HEK293 (cell line): ENCODE results near the gene TM7SF3.
"Not testable (repeated sequence)": the region's sequence is repeated elsewhere in the genome, so short reads cannot be mapped to it uniquely, and the experiment has no call there.

Experiments
- CTCF ChIP-seq: fragments of 450-650 bp; formaldehyde crosslinking; IDR thresholded peaks from 2 replicates; pipeline ENCODE4 v1.5.1; 2016; ENCODE audit warnings: missing biosample characterization, missing genetic modification characterization
- KLF10 ChIP-seq: fragments of 450-650 bp; IDR thresholded peaks from 2 replicates; pipeline ENCODE4 v1.5.1; 2018; ENCODE audit warnings: missing biosample characterization, mild to moderate bottlenecking, missing genetic modification characterization
- SETDB1 ChIP-seq: IDR thresholded peaks from one replicate; pipeline ENCODE4 v1.6.1; 2017; ENCODE audit warnings: mild to moderate bottlenecking, low read length, moderate library complexity, mixed read lengths; ENCODE audit not compliant: insufficient read length
- TRIM28 ChIP-seq: IDR thresholded peaks from 2 replicates; pipeline ENCODE4 v1.6.1; 2011; ENCODE audit warnings: low read length, control low read depth, borderline replicate concordance
- TF ChIP-seq, protein P1 (sequence below): fragments of 450-650 bp; IDR thresholded peaks from 2 replicates; pipeline ENCODE4 v1.5.1; 2018; ENCODE audit warnings: missing biosample characterization, mild to moderate bottlenecking, missing genetic modification characterization

DNA sequence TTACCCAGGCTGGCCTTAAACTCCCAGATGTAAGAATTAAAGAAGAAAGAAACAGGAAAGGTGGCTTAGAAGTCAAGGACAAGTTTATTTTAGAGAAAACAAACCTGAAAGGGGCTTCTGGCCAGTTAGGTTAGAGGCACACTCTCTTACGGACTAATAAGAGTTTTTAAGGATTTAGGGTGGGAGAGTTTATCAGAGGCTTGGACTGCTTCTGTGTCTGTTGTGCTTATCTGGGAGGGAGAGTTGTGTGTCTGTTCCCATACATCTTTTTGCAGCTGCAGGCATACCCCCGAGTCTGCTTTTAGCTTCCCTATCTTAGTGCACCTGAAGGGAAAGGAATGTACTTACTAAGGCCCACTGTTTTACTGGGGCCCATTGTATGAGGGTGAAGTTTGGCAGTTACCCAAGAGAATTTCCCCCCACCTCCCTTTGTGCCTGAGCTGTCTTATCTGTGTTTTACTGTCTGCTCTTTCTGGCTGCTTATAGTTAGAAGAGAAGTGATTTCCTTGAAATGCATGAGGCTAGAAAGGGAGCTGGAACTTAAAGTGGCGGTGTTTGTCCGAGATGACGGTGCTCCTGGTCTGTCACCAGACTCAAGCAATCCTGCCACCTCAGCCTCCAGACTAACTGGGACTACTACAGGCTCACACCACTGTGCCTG is 3.1 kb upstream of the TM7SF3 start:
- TF ChIP-seq CTCF (tag by site-specific recombination); KLF10 (tag by site-specific recombination); SETDB1; TRIM28: not testable (repeated sequence)
- TF ChIP-seq, protein P1, sequence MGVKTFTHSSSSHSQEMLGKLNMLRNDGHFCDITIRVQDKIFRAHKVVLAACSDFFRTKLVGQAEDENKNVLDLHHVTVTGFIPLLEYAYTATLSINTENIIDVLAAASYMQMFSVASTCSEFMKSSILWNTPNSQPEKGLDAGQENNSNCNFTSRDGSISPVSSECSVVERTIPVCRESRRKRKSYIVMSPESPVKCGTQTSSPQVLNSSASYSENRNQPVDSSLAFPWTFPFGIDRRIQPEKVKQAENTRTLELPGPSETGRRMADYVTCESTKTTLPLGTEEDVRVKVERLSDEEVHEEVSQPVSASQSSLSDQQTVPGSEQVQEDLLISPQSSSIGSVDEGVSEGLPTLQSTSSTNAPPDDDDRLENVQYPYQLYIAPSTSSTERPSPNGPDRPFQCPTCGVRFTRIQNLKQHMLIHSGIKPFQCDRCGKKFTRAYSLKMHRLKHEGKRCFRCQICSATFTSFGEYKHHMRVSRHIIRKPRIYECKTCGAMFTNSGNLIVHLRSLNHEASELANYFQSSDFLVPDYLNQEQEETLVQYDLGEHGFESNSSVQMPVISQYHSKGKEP (tag by site-specific recombination): not testable (repeated sequence)
